HUES6 (cell line): Measurements from ENCODE around the gene C22orf23.

ENCODE experiments used
- H3K27ac ChIP-seq: 2 replicates; pipeline ENCODE4 v1.7.0; 2013; ENCODE audit warnings: low read depth, mild to moderate bottlenecking, low read length, inconsistent platforms
- H3K27me3 ChIP-seq: 2 replicates; pipeline ENCODE4 v1.6.1; 2013; ENCODE audit warnings: low read length; ENCODE audit not compliant: control insufficient read depth, insufficient read depth
- H3K36me3 ChIP-seq: 2 replicates; pipeline ENCODE4 v1.6.1; 2013; ENCODE audit warnings: low read length; ENCODE audit not compliant: control insufficient read depth, insufficient read depth
- H3K4me1 ChIP-seq: 2 replicates; pipeline ENCODE4 v1.6.1; 2013; ENCODE audit warnings: low read length; ENCODE audit not compliant: control insufficient read depth, insufficient read depth
- H3K4me3 ChIP-seq: 2 replicates; pipeline ENCODE4 v1.5.1; 2013; ENCODE audit warnings: low read depth, low read length
- H3K9ac ChIP-seq: one replicate; pipeline ENCODE4 v1.6.1; 2013; ENCODE audit warnings: mild to moderate bottlenecking, low read length
- H3K9me3 ChIP-seq: 2 replicates; pipeline ENCODE4 v1.6.1; 2013; ENCODE audit warnings: low read depth, low read length; ENCODE audit not compliant: control insufficient read depth, insufficient read depth

C22orf23 gene

DNA sequence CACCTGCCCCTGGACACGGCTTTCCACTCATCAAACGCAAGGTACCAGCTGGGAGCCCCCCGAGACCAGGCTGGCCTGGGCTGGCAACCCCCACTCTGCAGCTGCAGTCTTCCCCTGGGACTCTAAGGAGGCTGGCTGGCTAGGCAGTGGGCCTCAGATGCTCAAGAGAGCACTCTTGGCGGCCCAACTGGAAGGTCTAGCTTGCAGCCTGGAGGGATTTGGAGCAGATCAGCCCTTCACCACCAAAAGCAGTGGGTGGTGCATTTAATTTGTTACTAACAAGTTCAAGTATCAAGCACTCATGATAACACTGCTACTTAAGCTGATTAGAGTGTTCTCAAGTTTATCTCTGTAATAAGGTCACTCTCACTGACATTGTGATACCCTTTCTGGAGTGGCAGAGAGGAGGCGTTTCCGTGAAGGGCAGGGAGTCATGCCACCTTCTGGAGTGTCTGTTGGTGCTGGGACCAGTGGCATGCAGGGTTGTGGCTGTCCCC, 21.5 kb downstream of the C22orf23 start:
- Histone ChIP-seq H3K27ac (no peak overlapping the region), H3K9ac (no peak overlapping the region), H3K4me3 (no peak overlapping the region), H3K9me3 (no peaks in the 10 kb centered on the region), H3K36me3 (peaks cover 61% of the 10 kb centered on the region), H3K4me1 (peaks cover 8% of the 10 kb centered on the region), H3K27me3 (no peaks in the 10 kb centered on the region)

DNA sequence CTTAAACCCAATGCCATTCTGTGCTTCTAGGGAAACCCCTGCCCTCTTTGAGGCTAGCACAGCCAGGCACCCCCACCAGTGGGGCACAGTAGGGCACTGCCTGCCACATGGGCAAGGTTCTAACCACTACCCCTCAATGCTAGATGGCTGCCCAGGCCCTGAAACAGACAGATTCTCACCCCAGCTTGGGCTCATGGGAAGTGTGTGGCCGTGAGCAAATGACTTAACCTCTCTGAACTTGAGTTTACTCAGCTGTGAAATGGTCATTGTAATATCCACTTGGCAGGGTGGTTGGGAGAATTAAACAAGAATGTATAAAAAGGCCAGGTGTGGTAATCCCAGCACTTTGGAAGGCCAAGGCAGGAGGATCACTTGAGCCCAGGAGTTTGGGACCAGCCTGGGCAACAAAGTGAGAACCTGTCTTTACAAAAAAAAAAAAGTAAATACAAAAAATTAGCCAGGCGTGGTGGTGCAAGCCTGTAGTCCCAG, 22.4 kb downstream of the C22orf23 start:
- peaks cover 65% of the 10 kb centered on the region for H3K36me3 ChIP-seq

DNA sequence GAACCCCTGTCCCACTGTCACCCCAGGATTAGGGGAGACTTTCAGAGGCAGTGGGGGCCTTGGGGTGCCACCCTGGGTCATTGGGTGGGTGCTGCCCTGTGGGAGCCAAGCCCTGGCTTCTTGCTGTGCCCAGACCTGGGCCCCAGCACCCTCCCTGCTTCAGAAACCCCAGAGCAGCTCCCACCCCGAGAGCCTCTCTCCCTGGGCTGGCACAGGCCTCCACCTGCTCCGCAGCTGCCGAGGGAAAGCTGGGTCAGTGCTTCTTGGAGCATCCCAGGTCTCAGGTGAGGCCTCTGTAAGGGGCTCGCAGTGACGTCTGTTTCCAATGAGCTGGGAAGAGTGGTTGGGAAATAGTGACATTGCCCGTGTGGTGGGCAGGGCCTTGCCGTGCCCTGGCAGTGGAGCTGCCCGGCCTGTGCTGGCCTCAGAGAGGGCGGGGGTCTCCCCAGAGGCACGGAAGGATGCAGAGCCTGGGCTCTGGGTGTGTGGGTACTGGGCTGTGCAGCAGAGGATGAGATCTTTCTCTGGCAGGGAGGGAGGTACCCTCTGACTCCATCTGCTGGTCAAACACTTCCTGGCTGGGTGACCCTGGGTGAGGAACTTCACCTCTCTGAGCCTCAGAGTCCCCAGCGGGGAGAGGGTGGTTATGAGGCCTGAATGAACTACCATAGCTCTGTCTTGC, 23.0 kb downstream of the C22orf23 start:
- H3K9ac ChIP-seq, result no peak overlapping the region
- H3K9me3 ChIP-seq, result no peaks in the 10 kb centered on the region
- no peak overlapping the region for H3K4me3 ChIP-seq
- H3K27me3 ChIP-seq, result no peaks in the 10 kb centered on the region
- H3K4me1 ChIP-seq, result peaks cover 8% of the 10 kb centered on the region
- peaks cover 71% of the 10 kb centered on the region for H3K36me3 ChIP-seq
- H3K27ac ChIP-seq, result no peak overlapping the region; the same call in 1 of the 2 replicates

More for the DNA sequence above, 22.4 kb downstream of the C22orf23 start:
- Histone ChIP-seq H3K9me3 (no peaks in the 10 kb centered on the region), H3K9ac (no peak overlapping the region), H3K4me1 (peaks cover 8% of the 10 kb centered on the region), H3K27ac (no peak overlapping the region), H3K27me3 (no peaks in the 10 kb centered on the region), H3K4me3 (no peak overlapping the region)

DNA sequence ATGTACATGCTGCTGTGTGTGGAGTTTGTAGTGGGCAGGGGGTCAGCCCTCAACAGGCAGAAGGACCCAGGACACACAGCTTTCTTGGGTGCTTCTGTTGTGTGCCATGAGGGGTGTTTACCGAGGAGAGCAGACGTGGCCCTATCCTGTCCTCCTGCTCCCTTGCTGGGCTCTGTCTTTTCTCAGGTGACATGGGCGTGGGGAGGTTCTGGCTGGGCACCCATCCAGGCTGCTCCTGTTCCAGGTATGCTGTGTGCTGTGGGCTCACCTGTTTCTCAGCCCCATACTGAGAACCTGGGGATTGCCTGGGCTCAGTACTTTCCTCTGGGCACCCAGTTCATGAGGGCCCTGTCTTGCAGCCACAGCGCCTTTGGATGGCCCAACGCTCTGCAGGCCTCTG, 24.0 kb downstream of the C22orf23 start:
- Histone ChIP-seq H3K4me1 (peaks cover 8% of the 10 kb centered on the region), H3K27me3 (no peaks in the 10 kb centered on the region), H3K9ac (no peak overlapping the region), H3K36me3 (peaks cover 81% of the 10 kb centered on the region), H3K9me3 (no peaks in the 10 kb centered on the region), H3K27ac (no peak overlapping the region), H3K4me3 (no peak overlapping the region)

DNA sequence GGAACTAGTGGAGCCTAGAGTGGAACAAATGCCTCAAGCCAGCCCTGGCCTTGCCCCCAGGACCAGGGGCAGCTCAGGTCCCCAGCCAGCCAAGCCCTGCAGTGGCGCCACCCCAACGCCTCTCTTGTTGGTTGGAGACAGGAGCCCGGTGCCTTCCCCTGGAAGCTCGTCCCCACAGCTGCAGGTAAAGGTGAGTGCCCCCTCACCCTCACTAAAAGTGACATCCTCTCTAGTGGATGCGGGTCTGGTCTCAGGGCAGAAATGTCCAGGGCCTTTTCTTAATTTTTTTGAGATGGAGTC, 25.8 kb downstream of the C22orf23 start:
- peaks cover 81% of the 10 kb centered on the region for H3K36me3 ChIP-seq
- no peaks in the 10 kb centered on the region for H3K27me3 ChIP-seq
- no peak overlapping the region for H3K9ac ChIP-seq
- no peak overlapping the region for H3K27ac ChIP-seq
- no peak overlapping the region for H3K4me3 ChIP-seq
- no peaks in the 10 kb centered on the region for H3K9me3 ChIP-seq
- no peaks in the 10 kb centered on the region for H3K4me1 ChIP-seq

DNA sequence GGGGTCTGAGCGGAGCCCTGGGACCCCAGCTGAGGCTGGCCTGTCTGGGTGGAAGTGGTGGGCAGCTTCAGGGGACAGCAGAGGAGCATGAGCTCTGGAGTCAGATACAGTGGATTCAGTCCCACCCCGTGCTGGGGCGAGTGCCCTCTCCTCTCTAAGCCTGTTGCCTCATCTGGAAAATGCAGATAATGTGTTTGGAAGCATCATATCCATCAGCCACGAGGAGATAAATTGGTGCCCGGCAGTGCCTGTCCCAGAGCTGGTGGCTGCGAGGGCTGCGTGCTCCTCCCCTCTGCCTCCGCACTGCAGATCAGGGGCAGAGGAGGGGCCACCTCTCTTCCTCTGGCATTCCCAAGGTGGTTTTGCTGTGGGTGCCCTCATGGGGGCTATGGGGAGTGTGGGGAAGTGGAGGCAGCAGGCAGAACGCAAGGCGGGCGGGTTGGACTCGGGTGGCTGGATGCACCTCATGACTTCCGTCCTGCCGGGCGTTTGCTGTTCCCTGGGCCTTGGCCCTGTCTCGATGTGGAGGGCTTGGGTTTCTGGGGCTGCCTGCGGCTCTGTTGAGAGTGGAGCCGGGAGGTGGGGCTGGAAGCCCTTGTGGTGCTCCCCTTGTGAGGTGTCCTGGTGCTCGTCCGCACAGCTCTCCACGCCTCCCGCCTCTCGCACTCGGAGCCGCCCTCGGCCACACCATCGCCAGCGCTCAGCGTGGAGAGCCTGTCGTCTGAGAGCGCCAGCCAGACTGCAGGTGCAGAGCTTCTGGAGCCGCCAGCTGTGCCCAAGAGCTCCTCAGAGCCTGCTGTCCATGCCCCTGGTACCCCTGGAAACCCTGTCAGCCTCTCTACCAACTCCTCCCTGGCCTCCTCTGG, 26.4 kb downstream of the C22orf23 start:
- Histone ChIP-seq H3K27me3 (no peaks in the 10 kb centered on the region), H3K4me1 (no peaks in the 10 kb centered on the region), H3K36me3 (peaks cover 75% of the 10 kb centered on the region), H3K4me3 (no peak overlapping the region), H3K9me3 (no peaks in the 10 kb centered on the region), H3K9ac (no peak overlapping the region), H3K27ac (no peak overlapping the region)

DNA sequence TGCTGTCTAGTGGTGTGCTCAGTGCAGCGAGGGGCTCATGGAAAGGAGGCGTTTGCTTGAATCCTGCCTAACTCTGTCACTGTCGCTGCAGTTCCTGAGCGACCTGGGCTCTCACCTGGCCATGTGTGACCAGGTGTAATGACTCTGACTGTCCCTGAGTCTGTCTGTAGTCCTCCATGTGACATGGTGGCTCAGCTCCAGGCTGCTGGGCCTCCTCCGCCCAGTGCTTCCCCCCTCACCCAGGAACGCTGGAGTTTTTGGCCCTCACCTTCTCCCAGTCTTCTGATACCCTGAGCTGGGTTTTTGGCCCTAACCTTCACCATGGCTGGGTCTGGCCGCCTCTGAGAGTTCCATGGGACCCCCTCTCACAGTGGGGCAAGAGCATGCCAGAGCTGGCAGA, 27.0 kb downstream of the C22orf23 start:
- no peaks in the 10 kb centered on the region for H3K9me3 ChIP-seq
- no peaks in the 10 kb centered on the region for H3K27me3 ChIP-seq
- no peak overlapping the region for H3K4me3 ChIP-seq
- H3K4me1 ChIP-seq, result no peaks in the 10 kb centered on the region
- no peak overlapping the region for H3K9ac ChIP-seq
- H3K36me3 ChIP-seq, result peaks cover 74% of the 10 kb centered on the region
- no peak overlapping the region for H3K27ac ChIP-seq

DNA sequence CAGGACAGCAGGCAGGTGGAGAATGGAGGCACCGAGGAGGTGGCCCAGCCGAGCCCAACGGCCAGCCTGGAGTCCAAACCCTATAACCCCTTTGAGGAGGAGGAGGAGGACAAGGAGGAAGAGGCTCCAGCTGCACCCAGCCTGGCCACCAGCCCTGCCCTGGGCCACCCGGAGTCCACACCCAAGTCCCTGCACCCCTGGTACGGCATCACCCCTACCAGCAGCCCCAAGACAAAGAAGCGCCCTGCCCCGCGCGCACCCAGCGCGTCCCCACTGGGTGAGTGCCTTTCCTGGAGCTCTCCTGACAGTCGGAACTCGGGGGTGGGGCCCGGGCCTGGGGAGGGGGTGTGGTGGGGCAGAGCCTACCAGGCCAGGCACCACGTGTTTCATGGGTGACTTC, 27.6 kb downstream of the C22orf23 start:
- H3K9me3 ChIP-seq, result no peaks in the 10 kb centered on the region
- H3K9ac ChIP-seq, result no peak overlapping the region
- H3K27ac ChIP-seq, result no peak overlapping the region
- H3K4me1 ChIP-seq, result no peaks in the 10 kb centered on the region
- H3K4me3 ChIP-seq, result no peak overlapping the region
- H3K36me3 ChIP-seq, result peaks cover 75% of the 10 kb centered on the region
- no peaks in the 10 kb centered on the region for H3K27me3 ChIP-seq

DNA sequence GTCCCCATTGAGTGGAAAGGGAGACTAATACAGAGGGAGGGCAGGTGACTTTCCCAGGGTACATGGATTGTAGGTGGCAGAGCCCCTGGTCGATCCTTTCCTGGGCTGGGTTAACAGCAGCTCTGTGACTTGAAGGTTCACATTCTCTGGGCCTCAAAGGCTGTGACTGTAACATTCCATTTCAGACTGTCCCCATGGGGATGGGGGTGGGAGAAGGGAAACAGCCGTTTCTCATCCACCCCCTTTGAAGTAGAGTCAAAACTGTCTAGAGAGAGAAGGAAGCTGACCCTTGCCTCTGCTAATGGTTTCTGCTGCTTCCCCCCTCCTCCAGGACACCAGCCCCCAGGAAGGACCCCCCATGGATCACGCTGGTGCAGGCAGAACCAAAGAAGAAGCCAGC, 28.1 kb downstream of the C22orf23 start:
- Histone ChIP-seq H3K4me1 (no peaks in the 10 kb centered on the region), H3K27ac (no peak overlapping the region), H3K36me3 (peaks cover 73% of the 10 kb centered on the region), H3K4me3 (no peak overlapping the region), H3K27me3 (no peaks in the 10 kb centered on the region), H3K9me3 (no peaks in the 10 kb centered on the region), H3K9ac (no peak overlapping the region)

DNA sequence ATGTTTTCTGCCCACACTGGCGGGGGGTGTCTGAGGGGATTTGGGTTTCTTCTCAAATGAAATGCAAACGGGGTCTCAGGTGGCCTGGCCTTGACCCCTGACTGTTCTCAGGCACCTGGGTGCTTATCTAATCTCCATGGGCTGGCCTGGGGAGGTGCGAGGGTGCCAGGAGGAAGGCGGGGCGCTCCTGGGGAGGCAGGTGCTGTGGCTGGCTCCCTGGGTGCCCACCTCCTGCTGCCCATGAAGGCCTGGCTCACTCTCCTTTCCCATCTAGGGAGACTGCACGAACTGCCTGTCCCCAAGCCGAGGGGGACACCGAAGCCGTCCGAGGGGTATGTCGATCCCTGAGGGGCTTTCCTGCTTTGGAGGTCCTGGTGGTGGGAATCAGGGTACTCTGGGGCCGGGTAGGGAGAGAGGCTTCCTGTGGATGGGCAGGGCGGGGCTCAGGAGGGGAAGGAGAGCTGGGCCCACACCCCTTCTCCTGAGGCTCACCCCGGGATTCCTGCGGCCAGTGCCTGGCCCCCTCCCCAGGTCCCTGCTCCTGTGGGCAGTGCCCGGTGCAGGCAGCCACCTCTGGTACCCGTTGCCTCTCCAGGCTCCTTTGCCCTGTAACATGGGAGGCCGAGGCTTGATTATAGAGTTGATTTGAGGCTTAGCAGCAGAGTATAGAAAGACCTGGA, 28.9 kb downstream of the C22orf23 start:
- no peak overlapping the region for H3K9ac ChIP-seq
- H3K4me1 ChIP-seq, result no peaks in the 10 kb centered on the region
- no peak overlapping the region for H3K27ac ChIP-seq
- H3K4me3 ChIP-seq, result no peak overlapping the region
- H3K36me3 ChIP-seq, result peaks cover 75% of the 10 kb centered on the region
- H3K27me3 ChIP-seq, result no peaks in the 10 kb centered on the region
- no peaks in the 10 kb centered on the region for H3K9me3 ChIP-seq

DNA sequence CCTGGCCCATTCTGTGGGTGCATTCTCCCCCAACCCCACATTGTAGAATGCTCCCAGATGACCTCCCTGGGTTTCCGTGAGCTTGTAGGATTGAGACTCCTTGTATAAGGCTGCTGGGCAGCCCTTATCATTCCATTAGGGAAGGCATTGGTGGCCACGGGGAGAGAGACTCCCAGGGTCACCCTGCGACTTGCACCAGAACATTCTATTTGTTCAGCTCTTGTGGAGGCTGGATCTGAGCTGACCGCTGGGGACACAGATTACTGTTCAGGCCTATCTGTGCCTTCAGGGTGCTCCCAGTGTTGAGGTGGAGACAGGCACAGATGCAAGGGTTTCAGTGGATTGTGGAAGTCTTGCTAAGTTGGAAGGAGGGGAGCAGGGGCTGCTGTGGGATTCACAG, 29.5 kb downstream of the C22orf23 start:
- Histone ChIP-seq H3K4me1 (no peaks in the 10 kb centered on the region), H3K27me3 (no peaks in the 10 kb centered on the region), H3K27ac (no peak overlapping the region), H3K4me3 (no peak overlapping the region), H3K9ac (no peak overlapping the region), H3K9me3 (no peaks in the 10 kb centered on the region), H3K36me3 (peaks cover 74% of the 10 kb centered on the region)
